Osteocyte (in vitro differentiated cells): ENCODE results near the gene STX4. TPM values are rescaled to one million over a fixed set of nuclear protein-coding genes. Genes with fewer than 3 reads are reported as not detected.

Experiments
- DNase-seq: peaks from one replicate; pipeline ENCODE4 v3.0.0; 2021; ENCODE audit warnings: mixed read lengths; ENCODE audit not compliant: unreplicated experiment; ENCODE audit errors: extremely low spot score
- H3K27ac Mint-ChIP-seq: one replicate; pipeline ENCODE4 v1.8.0; 2021; ENCODE audit warnings: mild to moderate bottlenecking, mixed read lengths; ENCODE audit not compliant: unreplicated experiment
- H3K27me3 Mint-ChIP-seq: one replicate; pipeline ENCODE4 v1.8.0; 2021; ENCODE audit warnings: mixed read lengths; ENCODE audit not compliant: unreplicated experiment
- H3K36me3 Mint-ChIP-seq: one replicate; pipeline ENCODE4 v1.8.0; 2021; ENCODE audit warnings: mixed read lengths; ENCODE audit not compliant: unreplicated experiment
- H3K4me1 Mint-ChIP-seq: one replicate; pipeline ENCODE4 v1.8.0; 2021; ENCODE audit warnings: mixed read lengths; ENCODE audit not compliant: unreplicated experiment
- H3K4me3 Mint-ChIP-seq: one replicate; pipeline ENCODE4 v1.8.0; 2021; ENCODE audit warnings: mild to moderate bottlenecking, moderate library complexity, mixed read lengths; ENCODE audit not compliant: unreplicated experiment
- H3K9me3 Mint-ChIP-seq: one replicate; pipeline ENCODE4 v1.8.0; 2021; ENCODE audit warnings: mixed read lengths; ENCODE audit not compliant: unreplicated experiment
- total RNA-seq: library from RNA; stranded (reverse); gene quantifications from 2 replicates; pipeline ENCODE4 v1.2.1, GENCODE V29; 2021
- TF ChIP-seq, protein P1 (sequence below): fragments of 200-600 bp; sonication (generic); IDR thresholded peaks from 2 replicates; pipeline ENCODE4 v1.5.0; 2021; ENCODE audit warnings: antibody characterized with exemption, mild to moderate bottlenecking, moderate library complexity

The STX4 gene
- total RNA-seq, 1 donor from 2014 or later: 53.4 TPM

DNA sequence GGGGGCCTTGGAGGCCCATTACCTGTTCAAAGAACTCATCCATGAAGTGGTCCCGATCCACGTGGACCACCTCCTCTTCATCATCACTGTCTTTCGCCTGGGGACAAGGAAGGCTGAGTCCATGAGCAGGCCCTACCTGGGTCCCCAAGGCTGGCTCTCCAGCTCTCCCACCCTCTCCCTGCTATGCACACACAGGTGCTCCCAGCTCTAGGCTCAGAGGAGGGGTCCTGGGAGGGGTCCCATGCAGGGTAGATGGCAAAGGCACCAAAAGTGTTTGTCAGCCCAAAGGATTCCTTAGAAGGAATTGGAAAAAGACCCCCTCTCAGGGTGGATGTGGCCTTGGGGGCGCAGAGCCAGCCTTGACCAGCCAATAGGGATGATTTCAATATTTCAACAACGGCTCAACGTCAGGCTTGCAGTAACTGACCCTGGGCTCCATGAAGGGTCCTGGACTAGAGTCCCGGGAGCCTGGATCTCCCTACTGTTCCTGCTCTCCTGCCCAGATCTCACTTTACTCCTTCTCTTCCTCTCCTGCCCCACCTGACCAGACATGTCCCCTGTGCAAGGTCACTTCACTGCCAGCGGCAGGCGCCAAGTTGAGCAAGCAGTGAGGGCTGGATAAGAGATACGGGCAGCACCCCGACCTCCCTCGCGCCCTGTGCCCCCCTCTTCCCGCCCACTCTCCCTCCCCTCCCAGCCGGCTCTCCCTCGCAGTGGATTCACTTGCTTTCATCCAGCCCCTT, 31.7 kb upstream of the STX4 start:
- Mint-ChIP-seq H3K4me3 (no peak overlapping the region), H3K27me3 (no peaks in the 10 kb centered on the region), H3K27ac (no peak overlapping the region), H3K4me1 (peaks cover 23% of the 10 kb centered on the region), H3K9me3 (no peaks in the 10 kb centered on the region), H3K36me3 (no peaks in the 10 kb centered on the region)
- no peak for DNase-seq
- TF ChIP-seq, protein P1, sequence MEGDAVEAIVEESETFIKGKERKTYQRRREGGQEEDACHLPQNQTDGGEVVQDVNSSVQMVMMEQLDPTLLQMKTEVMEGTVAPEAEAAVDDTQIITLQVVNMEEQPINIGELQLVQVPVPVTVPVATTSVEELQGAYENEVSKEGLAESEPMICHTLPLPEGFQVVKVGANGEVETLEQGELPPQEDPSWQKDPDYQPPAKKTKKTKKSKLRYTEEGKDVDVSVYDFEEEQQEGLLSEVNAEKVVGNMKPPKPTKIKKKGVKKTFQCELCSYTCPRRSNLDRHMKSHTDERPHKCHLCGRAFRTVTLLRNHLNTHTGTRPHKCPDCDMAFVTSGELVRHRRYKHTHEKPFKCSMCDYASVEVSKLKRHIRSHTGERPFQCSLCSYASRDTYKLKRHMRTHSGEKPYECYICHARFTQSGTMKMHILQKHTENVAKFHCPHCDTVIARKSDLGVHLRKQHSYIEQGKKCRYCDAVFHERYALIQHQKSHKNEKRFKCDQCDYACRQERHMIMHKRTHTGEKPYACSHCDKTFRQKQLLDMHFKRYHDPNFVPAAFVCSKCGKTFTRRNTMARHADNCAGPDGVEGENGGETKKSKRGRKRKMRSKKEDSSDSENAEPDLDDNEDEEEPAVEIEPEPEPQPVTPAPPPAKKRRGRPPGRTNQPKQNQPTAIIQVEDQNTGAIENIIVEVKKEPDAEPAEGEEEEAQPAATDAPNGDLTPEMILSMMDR: no peak

DNA sequence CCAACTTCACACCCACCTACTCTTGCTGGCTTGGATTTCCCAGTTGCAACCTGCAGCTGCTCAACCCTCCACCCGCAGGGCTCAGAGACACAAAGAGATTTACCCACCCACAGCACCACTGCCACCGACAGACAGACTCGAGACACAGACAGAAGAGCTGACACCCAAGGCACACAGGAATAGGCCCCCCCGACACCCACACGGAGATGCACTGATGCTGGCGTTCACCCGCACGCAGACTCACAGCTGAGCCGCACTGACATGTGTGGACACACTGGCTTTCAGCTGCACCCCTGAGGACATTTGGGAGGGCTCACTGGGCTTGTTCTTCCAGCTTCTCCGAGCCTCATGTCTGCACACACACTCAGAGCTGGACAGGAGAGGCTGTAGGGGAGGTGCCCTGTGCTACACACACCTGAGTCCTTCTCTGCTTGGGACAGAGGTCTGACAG, 31.1 kb upstream of the STX4 start:
- no peak for DNase-seq
- H3K4me3 Mint-ChIP-seq: no peak overlapping the region
- no peaks in the 10 kb centered on the region for H3K27me3 Mint-ChIP-seq
- H3K9me3 Mint-ChIP-seq: no peaks in the 10 kb centered on the region
- H3K4me1 Mint-ChIP-seq: peaks cover 21% of the 10 kb centered on the region
- TF ChIP-seq, protein P1: no peak
- H3K27ac Mint-ChIP-seq: no peak overlapping the region
- H3K36me3 Mint-ChIP-seq: no peaks in the 10 kb centered on the region

DNA sequence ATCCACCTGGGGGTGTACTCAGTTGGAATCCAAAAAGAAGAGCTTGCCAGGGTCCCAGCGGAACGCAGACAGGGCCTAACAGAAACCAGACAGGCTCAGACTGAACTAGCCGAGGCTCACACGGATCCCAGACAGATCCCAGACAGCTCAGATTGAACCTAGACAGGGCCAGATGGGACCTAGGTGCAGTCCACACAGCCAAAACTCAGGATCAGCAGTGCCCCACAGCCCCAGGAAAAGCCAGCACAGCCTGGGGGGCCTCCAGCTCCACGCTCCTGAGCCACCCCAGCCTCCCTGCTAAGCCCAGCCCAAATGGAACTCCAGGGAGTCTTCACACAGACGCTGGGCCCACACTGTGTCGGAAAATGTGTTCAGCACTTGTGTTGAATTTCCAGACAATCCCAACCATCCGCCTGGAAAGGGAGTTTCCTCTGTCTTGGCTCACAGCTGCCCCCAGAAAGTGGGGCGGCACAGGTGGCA, 30.5 kb upstream of the STX4 start:
- H3K27ac Mint-ChIP-seq: no peak overlapping the region
- DNase-seq: no peak
- no peaks in the 10 kb centered on the region for H3K27me3 Mint-ChIP-seq
- H3K9me3 Mint-ChIP-seq: no peaks in the 10 kb centered on the region
- TF ChIP-seq, protein P1: no peak
- H3K36me3 Mint-ChIP-seq: no peaks in the 10 kb centered on the region
- H3K4me1 Mint-ChIP-seq: peaks cover 15% of the 10 kb centered on the region
- H3K4me3 Mint-ChIP-seq: no peak overlapping the region

DNA sequence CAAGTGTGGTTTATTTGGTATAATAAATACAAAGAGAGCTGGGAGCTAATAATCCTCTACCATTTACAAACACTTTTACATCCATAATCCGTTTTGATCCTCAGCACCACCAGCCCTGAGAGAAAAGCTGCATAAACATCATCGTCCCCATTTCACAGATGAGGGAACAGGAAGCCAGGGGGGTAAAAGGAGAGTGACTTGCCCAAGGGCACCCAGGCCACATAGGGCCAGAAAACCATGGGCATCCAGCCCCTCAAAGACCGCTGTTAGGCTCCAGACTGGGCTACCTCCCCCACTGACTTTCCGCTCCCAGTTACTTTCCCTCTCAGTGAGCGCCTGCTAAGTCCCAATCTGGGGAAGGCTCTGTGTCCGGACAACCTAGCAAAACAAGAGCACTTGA, 29.6 kb upstream of the STX4 start:
- Mint-ChIP-seq H3K36me3 (no peaks in the 10 kb centered on the region), H3K4me1 (peaks cover 6% of the 10 kb centered on the region), H3K27ac (no peak overlapping the region), H3K27me3 (no peaks in the 10 kb centered on the region), H3K4me3 (no peak overlapping the region), H3K9me3 (no peaks in the 10 kb centered on the region)
- DNase-seq: no peak
- TF ChIP-seq, protein P1: no peak

DNA sequence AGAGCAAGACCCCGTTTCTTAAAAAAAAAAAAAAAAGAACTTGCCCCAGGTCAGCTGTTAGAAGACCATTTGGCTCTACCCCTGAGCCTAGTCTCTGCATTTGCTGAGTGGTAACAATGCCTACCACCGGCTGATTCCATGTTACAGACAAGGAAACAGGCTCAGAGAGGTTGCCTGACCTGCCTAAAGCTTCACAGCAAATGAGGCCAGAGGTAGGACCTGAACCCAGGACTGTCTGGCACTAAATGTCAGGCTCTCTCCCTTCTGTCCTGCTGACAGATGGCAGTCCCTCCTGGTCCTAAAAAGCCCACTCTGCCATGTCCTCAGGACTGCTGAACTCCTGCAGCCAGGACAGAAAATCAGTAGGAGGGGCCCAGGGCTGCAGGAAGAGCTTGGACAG, 28.7 kb upstream of the STX4 start:
- no peak for DNase-seq
- no peaks in the 10 kb centered on the region for H3K36me3 Mint-ChIP-seq
- H3K9me3 Mint-ChIP-seq: no peaks in the 10 kb centered on the region
- no peak overlapping the region for H3K4me3 Mint-ChIP-seq
- H3K27ac Mint-ChIP-seq: no peak overlapping the region
- H3K27me3 Mint-ChIP-seq: no peaks in the 10 kb centered on the region
- peaks cover 3% of the 10 kb centered on the region for H3K4me1 Mint-ChIP-seq
- TF ChIP-seq, protein P1: no peak
